SK-N-SH (cell line): ENCODE results near the gene AUTS2. TPM values are rescaled to one million over a fixed set of nuclear protein-coding genes. Genes with fewer than 3 reads are reported as not detected.

Source experiments
- CTCF ChIA-PET: fragments of 300-600, 350-600 bp; formaldehyde crosslinking; extraction: SDS; loops from one replicate; lab custom pipeline; 2021; lab: Yijun Ruan, JAX
- POLR2A ChIA-PET: fragments of 350-600 bp; sonication (Branson Sonifier 250); formaldehyde crosslinking; extraction: SDS; loops from one replicate; lab custom pipeline; 2020; ENCODE audit warnings: antibody characterized with exemption, inconsistent platforms; lab: Yijun Ruan, JAX
- DNase-seq: peaks from one replicate; pipeline ENCODE4 v3.0.0; 2012
- H2AFZ ChIP-seq: fragments of 200-600 bp; sonication (generic); 2 replicates; pipeline ENCODE4 v1.8.1; 2016; ENCODE audit warnings: antibody characterized with exemption, mild to moderate bottlenecking, low read depth
- H3F3A ChIP-seq: fragments of 200-600 bp; sonication (generic); replicated peaks from 2 replicates; pipeline ENCODE3; 2016; ENCODE audit warnings: antibody characterized with exemption, mild to moderate bottlenecking; ENCODE audit not compliant: insufficient read depth
- H3K27ac ChIP-seq, 2 experiments: fragments of 200-500 bp in 1 of 2; fragments of 200-600 bp in 1 of 2; sonication (Bioruptor generic) in 1 of 2; sonication (generic), shearing (Covaris generic) in 1 of 2; 2 replicates each; pipeline versions ENCODE4 v1.5.1 to v1.6.1; 2014 to 2016; ENCODE audit warnings: low read depth in 2 of 2, inconsistent platforms in 1 of 2, low read length in 1 of 2, mild to moderate bottlenecking in 1 of 2, mixed read lengths in 1 of 2
- H3K27me3 ChIP-seq: fragments of 200-600 bp; sonication (generic), shearing (Covaris generic); 2 replicates; pipeline ENCODE4 v1.6.1; 2016; ENCODE audit warnings: mixed run types; ENCODE audit not compliant: insufficient read depth
- H3K36me3 ChIP-seq, 2 experiments: fragments of 200-500 bp in 1 of 2; fragments of 200-600 bp in 1 of 2; sonication (Bioruptor generic) in 1 of 2; sonication (generic) in 1 of 2; replicated peaks in 1 of 2; 2 replicates each; pipeline versions ENCODE3 to v1.5.1; 2014 to 2016; ENCODE audit warnings: low read length in 1 of 2, mild to moderate bottlenecking in 1 of 2; ENCODE audit not compliant: insufficient read depth in 2 of 2, control insufficient read depth in 1 of 2
- H3K4me1 ChIP-seq, 2 experiments: fragments of 200-500 bp in 1 of 2; fragments of 200-600 bp in 1 of 2; sonication (Bioruptor generic) in 1 of 2; sonication (generic), shearing (Covaris generic) in 1 of 2; 2 replicates each; pipeline versions ENCODE4 v1.5.1 to v1.6.1; 2014 to 2016; ENCODE audit warnings: low read depth in 1 of 2, low read length in 1 of 2, mixed run types in 1 of 2; ENCODE audit not compliant: insufficient read depth in 2 of 2, control insufficient read depth in 1 of 2
- H3K4me2 ChIP-seq: fragments of 200-600 bp; sonication (generic), shearing (Covaris generic); 2 replicates; pipeline ENCODE4 v1.6.1; 2017; ENCODE audit warnings: mixed run types
- H3K4me3 ChIP-seq, 2 experiments: fragments of 200-500 bp in 1 of 2; fragments of 200-600 bp in 1 of 2; sonication (Bioruptor generic) in 1 of 2; sonication (generic), shearing (Covaris generic) in 1 of 2; 2 replicates each; pipeline versions ENCODE4 v1.5.1 to v1.8.1; 2014 to 2016; ENCODE audit warnings: low read depth in 2 of 2, inconsistent platforms in 1 of 2, low read length in 1 of 2, mild to moderate bottlenecking in 1 of 2, mixed read lengths in 1 of 2, moderate library complexity in 1 of 2
- H3K79me2 ChIP-seq: fragments of 200-600 bp; sonication (generic); 2 replicates; pipeline ENCODE4 v1.8.1; 2017; ENCODE audit warnings: mild to moderate bottlenecking; ENCODE audit not compliant: insufficient read depth
- H3K9ac ChIP-seq: fragments of 200-600 bp; sonication (generic); 2 replicates; pipeline ENCODE4 v1.6.1; 2017; ENCODE audit warnings: mixed run types
- H3K9me2 ChIP-seq: fragments of 200-600 bp; sonication (generic); 2 replicates; pipeline ENCODE4 v1.6.1; 2017; ENCODE audit warnings: mixed run types
- H3K9me3 ChIP-seq: fragments of 200-600 bp; sonication (generic); 2 replicates; pipeline ENCODE4 v1.6.1; 2017; ENCODE audit warnings: mixed run types, mild to moderate bottlenecking, moderate library complexity
- H4K20me1 ChIP-seq: fragments of 200-600 bp; sonication (generic); 2 replicates; pipeline ENCODE4 v1.6.1; 2017; ENCODE audit warnings: mild to moderate bottlenecking, mixed run types; ENCODE audit not compliant: insufficient read depth
- CHD2 ChIP-seq: fragments of 150-350 bp; IDR thresholded peaks from 2 replicates; pipeline ENCODE4 v1.6.1; 2018; ENCODE audit warnings: low read length; ENCODE audit not compliant: partially characterized antibody
- ELF1 ChIP-seq: IDR thresholded peaks from 2 replicates; pipeline ENCODE4 v1.4.0; 2012
- JUND ChIP-seq: IDR thresholded peaks from 2 replicates; pipeline ENCODE4 v1.4.0; 2012
- NFIC ChIP-seq: IDR thresholded peaks from 2 replicates; pipeline ENCODE4 v1.4.0; 2012; ENCODE audit warnings: borderline replicate concordance
- POLR2AphosphoS5 ChIP-seq: IDR thresholded peaks from 2 replicates; pipeline ENCODE4 v1.6.1; 2012; ENCODE audit warnings: low read depth, low read length
- RAD21 ChIP-seq: IDR thresholded peaks from 2 replicates; pipeline ENCODE4 v1.6.1; 2012; ENCODE audit warnings: mild to moderate bottlenecking, low read length
- TCF12 ChIP-seq: IDR thresholded peaks from 2 replicates; pipeline ENCODE4 v1.4.0; 2012
- TEAD4 ChIP-seq: IDR thresholded peaks from 2 replicates; pipeline ENCODE4 v1.4.0; 2012; ENCODE audit warnings: mild to moderate bottlenecking, borderline replicate concordance; ENCODE audit not compliant: insufficient read depth
- WGBS: methylation state at CpG from one replicate; pipeline ENCODE4 v1.1.6; 2017; ENCODE audit warnings: low lambda C conversion rate; 5-methylcytosine and 5-hydroxymethylcytosine counted together
- polyA plus RNA-seq, 3 experiments: library from polyadenylated mRNA; depleted of rRNA; stranded (reverse); fragments of >200 nt; gene quantifications; 2 replicates each; pipeline ENCODE4 v1.2.3, GENCODE V29; 2012
- TF ChIP-seq, protein P1 (sequence below): IDR thresholded peaks from 2 replicates; pipeline ENCODE4 v1.4.0; 2012; ENCODE audit warnings: low read depth, borderline replicate concordance
- TF ChIP-seq, protein P2 (sequence below): IDR thresholded peaks from 2 replicates; pipeline ENCODE4 v1.6.1; 2012; ENCODE audit warnings: mild to moderate bottlenecking, low read depth, low read length, moderate library complexity
- TF ChIP-seq, protein P3 (sequence below): fragments of 150-350 bp; IDR thresholded peaks from 2 replicates; pipeline ENCODE4 v1.6.1; 2017; ENCODE audit warnings: antibody characterized with exemption, low read length, low read depth, borderline replicate concordance

The AUTS2 gene
- polyA plus RNA-seq, 1 of the 3 experiments (the other 2 are of a cell fraction), result 15.6 TPM

DNA sequence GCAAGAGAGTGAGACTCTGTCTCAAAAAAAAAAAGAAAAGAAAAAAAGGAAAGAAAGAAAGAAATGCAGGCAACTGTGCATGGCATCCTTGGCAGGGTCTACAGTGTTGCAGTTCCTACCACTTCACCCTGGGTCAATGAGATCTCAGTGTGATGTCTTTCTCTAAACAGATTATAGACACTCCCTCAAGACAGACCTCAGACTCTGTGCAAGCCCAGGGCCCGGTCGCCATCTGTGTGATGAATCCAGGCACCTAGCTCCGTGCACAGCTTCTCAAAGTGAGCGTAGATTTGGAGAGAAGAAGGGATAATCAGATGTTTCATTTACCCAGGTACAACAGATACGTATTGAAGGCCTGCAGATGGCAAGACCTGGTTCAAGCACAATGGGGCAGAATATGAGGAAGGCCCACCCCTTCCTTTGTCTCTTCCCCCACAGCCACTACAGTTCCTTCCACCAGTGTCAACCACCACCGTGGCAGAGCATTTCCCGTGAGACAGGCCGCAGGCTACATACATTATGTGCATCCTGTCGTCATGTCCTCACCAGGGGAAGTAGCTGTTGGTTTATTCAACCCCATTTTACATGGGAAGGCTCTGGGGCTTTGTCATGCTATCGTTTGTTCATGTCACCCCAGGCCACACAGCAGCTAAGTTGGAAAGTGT, 1062.0 kb downstream of the AUTS2 start (continued):
- TF ChIP-seq JUND, result no peak

DNA sequence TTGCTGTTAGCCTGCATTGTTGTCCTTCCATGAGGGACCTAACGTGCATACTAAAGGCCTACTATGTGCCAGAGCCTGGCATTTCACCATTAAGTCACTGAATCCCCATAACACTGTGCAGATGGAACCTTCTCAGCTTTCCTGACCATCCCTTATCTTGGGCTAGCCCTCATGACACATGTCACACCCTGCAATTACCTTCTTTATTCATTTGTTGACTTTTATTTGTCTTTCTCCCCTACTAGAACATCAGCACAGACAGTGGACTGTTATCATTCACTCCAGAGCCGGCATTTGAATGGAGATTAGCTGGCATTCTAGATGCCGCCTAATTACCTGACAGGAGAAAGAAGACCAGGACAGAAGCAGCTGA, 1062.5 kb downstream of the AUTS2 start:
- Histone ChIP-seq H3K27me3 (no peaks in the 10 kb centered on the region), H3F3A (no peaks in the 10 kb centered on the region), H3K27ac (no peak overlapping the region), H3K4me2 (no peak overlapping the region), H3K4me3 (no peak overlapping the region), H2AFZ (no peak overlapping the region)
- WGBS, result 90% methylated on average over 3 of the region's 3 CpGs
- CTCF ChIA-PET, result interaction anchor here (2.5 kb wide), 1 partner anchor 10 kb away, joined by 8 read pairs; no protein-coding TSS in a partner anchor
- TF ChIP-seq TCF12 (no peak), ELF1 (no peak), RAD21 (no peak), NFIC (no peak), TEAD4 (no peak), POLR2AphosphoS5 (no peak), JUND (no peak), CHD2 (no peak)
- TF ChIP-seq, protein P1, sequence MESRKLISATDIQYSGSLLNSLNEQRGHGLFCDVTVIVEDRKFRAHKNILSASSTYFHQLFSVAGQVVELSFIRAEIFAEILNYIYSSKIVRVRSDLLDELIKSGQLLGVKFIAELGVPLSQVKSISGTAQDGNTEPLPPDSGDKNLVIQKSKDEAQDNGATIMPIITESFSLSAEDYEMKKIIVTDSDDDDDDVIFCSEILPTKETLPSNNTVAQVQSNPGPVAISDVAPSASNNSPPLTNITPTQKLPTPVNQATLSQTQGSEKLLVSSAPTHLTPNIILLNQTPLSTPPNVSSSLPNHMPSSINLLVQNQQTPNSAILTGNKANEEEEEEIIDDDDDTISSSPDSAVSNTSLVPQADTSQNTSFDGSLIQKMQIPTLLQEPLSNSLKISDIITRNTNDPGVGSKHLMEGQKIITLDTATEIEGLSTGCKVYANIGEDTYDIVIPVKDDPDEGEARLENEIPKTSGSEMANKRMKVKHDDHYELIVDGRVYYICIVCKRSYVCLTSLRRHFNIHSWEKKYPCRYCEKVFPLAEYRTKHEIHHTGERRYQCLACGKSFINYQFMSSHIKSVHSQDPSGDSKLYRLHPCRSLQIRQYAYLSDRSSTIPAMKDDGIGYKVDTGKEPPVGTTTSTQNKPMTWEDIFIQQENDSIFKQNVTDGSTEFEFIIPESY, result no peak
- TF ChIP-seq, protein P2, sequence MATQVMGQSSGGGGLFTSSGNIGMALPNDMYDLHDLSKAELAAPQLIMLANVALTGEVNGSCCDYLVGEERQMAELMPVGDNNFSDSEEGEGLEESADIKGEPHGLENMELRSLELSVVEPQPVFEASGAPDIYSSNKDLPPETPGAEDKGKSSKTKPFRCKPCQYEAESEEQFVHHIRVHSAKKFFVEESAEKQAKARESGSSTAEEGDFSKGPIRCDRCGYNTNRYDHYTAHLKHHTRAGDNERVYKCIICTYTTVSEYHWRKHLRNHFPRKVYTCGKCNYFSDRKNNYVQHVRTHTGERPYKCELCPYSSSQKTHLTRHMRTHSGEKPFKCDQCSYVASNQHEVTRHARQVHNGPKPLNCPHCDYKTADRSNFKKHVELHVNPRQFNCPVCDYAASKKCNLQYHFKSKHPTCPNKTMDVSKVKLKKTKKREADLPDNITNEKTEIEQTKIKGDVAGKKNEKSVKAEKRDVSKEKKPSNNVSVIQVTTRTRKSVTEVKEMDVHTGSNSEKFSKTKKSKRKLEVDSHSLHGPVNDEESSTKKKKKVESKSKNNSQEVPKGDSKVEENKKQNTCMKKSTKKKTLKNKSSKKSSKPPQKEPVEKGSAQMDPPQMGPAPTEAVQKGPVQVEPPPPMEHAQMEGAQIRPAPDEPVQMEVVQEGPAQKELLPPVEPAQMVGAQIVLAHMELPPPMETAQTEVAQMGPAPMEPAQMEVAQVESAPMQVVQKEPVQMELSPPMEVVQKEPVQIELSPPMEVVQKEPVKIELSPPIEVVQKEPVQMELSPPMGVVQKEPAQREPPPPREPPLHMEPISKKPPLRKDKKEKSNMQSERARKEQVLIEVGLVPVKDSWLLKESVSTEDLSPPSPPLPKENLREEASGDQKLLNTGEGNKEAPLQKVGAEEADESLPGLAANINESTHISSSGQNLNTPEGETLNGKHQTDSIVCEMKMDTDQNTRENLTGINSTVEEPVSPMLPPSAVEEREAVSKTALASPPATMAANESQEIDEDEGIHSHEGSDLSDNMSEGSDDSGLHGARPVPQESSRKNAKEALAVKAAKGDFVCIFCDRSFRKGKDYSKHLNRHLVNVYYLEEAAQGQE, result no peak
- TF ChIP-seq, protein P3, sequence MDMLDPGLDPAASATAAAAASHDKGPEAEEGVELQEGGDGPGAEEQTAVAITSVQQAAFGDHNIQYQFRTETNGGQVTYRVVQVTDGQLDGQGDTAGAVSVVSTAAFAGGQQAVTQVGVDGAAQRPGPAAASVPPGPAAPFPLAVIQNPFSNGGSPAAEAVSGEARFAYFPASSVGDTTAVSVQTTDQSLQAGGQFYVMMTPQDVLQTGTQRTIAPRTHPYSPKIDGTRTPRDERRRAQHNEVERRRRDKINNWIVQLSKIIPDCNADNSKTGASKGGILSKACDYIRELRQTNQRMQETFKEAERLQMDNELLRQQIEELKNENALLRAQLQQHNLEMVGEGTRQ, result no peak
- TF ChIP-seq, all 33 proteins: peak for 0
- Histone ChIP-seq H3K9me2 (no peaks in the 10 kb centered on the region), H3K9me3 (no peaks in the 10 kb centered on the region), H3K36me3 (no peaks in the 10 kb centered on the region), H3K4me1 (no peaks in the 10 kb centered on the region; a peak in 1 of 4 replicates), H3K79me2 (no peaks in the 10 kb centered on the region), H4K20me1 (no peaks in the 10 kb centered on the region), H3K9ac (no peak overlapping the region)
- POLR2A ChIA-PET, result no interaction called here
- DNase-seq, result no peak
